ENCODE measurements around the gene EIF4E3.

DNA sequence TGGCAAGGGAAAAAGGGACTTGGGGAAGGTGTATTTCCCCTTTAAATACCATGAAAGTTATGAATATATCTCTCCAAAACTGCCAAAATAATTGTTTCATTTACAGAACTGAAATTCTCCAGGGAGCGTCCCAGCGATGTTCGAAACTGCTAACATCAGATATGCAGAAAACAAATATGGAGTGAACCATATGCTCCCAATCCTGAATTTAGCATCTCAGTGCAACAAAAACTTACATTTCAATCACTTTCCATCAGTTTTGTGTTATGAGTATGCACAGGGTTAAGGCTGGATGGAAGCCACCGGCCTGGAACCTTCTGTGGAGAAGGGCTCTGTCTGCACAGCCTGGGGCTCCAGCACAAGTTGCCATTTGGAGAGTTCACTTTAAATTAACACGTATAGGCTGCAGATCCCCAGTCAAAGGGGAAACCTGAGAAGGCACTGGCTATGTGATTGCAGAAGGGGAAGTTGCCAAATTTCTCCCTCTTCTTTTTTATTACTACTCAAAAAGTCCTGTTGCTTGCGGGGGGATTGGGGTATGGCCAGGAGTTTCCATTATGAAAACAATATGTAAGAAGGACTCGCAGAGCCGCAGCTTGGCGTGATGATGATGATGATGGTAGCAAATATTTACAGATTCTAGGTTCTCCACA lies 84.7 kb downstream of the EIF4E3 start:
- TF ChIP-seq CTCF (IDR thresholded peaks at IDR 0.05) (no peak), POLR2A (IDR thresholded peaks at IDR 0.05) (no peak)

Data from uterus (tissue), 2 donors.